CD4-positive, alpha-beta T cell treated with Interleukin-17A for 4 hours (primary cell): ENCODE results near the gene TBX10.
"Not testable (repeated sequence)": the region's sequence is repeated elsewhere in the genome, so short reads cannot be mapped to it uniquely, and the experiment has no call there.

Source experiments
- DNase-seq: peaks from one replicate; pipeline ENCODE4 v3.0.0-alpha.2; 2020; ENCODE audit warnings: mixed read lengths

Gene TBX10

DNA sequence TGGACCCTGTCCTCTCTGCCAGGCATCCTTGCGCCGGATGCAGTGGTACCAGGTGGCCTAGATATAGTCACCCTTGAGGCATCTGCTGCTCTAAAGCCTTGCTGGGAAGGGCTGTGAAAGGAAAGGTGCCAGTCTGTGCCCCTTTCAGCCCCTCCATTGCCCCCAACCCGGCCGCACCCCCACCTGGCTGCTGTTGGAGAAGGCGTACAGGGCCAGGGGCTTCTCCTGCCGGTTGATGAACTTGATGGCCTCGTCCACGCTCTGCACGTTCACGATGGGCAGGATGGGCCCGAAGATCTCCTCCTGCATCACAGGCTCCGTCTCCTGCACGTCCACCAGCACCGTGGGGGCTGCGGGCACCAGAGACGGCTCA is 24.6 kb upstream of the TBX10 start:
- no peak for DNase-seq

GRCh38 chr11:67663532-67664212 is 24.1 kb upstream of the TBX10 start:
- DNase-seq = no peak

DNA sequence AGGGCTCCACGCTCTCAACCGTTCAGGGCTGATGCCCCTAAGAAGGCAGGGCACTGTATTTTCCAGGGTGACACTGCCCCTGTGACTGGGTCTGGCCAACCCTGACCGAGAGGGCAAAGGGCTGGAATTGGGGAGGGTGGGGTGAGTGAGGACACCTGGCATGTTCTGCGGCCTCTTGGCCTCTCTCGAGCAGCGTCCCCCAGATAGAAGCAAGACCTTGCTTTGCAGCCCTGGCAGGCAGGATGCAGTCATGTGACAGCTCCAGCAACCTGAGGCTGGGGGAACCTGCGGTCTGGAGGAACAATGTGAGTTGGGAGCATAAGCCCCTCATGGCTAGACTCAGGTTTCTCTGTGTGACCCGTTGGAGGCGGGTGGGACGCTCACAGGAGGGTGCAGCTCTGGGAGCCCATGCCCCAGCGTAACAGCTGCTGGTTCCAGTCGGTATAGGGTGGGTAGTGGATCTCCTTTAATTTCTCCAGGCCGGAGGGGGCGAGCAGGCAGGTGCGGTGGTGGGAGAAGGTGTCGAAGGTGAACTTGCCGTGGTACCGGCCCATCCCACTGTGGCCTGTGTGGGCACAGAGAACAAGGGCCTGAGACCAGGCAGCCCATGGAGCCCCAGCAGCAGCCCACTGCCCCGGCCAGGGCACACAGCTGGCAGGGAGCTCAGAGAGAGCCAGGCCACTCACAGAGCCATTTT is 23.4 kb upstream of the TBX10 start:
- no peak for DNase-seq

GRCh38 chr11:67662142-67662834 is 22.7 kb upstream of the TBX10 start:
- DNase-seq = no peak

DNA sequence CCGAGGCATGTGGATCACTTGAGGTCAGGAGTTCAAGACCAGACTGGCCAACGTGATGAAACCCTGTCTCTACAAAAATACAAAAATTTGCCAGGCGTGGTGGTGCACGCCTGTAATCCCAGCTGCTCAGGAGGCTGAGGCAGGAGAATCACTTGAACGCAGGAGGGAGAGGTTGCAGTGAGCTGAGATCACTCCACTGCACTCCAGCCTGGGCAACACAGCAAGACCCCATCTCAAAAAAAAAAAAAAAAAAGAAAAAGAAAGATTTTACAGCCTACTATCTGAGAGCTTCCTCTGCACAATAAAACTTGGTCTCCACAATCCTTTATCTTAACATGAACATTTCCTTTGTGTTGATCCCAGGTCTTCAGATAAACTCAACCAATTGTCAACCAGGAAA is 21.2 kb upstream of the TBX10 start:
- not testable (repeated sequence) for DNase-seq

DNA sequence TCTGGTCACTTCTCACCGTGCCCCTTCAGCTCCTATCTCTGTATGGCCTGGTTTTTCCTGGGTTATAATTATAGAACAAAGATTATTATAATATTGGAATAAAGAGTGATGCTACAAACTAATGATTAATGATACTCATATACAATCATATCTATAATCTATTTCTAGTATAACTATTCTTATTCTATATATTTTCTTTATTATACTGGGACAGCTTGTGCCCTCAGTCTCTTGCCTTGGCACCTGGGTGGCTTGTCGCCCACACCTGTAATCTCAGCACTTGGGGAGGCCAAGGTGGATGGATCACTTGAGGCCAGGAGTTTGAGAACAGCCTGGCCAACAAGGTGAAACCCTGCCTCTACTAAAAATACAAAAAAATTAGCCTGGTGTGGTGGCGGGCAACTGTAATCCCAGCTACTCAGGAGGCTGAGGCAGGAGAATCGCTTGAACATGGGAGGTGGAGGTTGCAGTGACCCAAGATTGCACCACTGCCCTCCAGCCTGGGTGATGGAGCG is 20.1 kb upstream of the TBX10 start:
- not testable (repeated sequence) for DNase-seq

GRCh38 chr11:67657300-67657699 is 17.7 kb upstream of the TBX10 start:
- DNase-seq = no peak

GRCh38 chr11:67656278-67656922 is 16.8 kb upstream of the TBX10 start:
- no peak for DNase-seq

- no peak for DNase-seq
Measured at GRCh38 chr11:67654225-67654624, 14.7 kb upstream of the TBX10 start.

DNA sequence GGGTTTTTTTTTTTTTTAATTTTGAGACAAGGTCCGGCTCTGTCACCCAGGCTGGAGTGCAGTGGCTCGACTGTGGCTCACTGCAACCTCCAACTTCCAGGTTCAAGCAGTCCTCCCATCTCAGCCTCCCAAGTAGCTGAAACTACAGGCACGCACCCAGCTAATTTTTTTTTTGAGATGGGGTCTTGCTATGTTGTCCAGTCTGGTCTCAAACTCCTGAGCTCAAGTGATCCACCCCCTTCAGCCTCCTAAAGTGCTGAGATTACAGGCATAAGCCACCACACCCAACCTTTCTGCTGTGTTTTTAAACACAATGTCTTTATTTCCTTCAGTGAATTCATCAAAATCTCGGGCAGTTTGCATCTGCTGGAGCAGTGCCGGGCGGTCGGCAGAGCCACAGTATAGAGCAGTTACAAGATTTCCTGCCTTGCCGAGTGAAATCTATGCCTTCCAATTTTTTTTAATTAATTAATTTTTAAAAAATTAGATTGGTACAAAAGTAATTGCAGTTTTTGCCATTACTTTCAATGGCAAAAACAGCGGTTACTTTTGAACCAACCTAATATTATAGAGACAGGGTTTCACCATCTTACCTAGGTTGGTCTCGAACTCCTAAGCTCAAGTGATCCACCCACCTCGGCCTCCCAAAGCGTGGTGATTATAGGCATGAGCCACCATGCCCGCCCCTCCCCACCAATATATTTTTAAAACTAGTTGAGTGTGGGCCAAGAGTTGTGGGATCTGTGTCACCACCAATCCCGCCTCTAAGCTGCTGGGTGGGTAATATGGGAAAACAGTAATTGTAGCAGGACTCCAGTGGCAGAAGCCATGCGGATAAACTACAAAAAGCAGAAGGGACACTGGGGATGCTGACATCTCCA is 13.6 kb upstream of the TBX10 start:
- DNase-seq = no peak

DNA sequence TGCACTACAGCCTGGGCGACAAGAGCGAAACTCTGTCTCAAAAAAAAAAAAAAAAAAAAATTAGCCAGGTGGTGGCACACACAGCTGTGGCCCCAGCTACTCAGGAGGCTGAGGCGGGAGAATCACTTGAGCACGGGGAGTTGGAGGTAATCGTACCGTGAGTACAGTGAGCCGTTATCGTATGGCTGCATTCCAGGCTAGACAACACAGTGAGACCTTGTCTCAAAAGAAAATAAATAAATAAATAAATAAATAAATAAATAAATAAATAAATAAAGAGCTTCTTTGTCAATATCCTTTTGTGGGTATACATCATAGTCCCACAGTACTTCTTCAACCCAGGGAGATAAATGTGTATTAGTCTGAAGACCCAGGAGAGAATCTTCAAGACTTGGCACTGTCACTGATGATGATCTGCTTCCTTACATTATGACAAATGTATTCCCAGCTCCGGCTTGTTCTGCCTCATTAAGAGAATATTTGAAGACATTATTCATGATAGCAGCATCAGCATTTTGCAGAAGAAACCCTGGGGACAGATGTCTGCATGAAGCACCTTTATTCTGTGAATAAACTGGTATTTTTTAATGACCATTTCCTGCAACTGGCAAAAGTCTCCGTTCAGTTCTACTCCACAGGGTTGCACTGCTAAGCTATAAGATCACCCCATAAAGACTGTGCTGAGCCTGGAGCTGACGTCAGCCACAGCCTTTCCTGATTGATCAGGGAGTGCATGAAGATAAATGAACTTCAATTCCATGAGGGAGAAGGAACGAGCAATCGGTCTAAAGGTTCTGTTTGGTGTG is 12.6 kb upstream of the TBX10 start:
- no peak for DNase-seq

- DNase-seq = no peak
Measured at GRCh38 chr11:67649634-67650510, 10.3 kb upstream of the TBX10 start.

DNA sequence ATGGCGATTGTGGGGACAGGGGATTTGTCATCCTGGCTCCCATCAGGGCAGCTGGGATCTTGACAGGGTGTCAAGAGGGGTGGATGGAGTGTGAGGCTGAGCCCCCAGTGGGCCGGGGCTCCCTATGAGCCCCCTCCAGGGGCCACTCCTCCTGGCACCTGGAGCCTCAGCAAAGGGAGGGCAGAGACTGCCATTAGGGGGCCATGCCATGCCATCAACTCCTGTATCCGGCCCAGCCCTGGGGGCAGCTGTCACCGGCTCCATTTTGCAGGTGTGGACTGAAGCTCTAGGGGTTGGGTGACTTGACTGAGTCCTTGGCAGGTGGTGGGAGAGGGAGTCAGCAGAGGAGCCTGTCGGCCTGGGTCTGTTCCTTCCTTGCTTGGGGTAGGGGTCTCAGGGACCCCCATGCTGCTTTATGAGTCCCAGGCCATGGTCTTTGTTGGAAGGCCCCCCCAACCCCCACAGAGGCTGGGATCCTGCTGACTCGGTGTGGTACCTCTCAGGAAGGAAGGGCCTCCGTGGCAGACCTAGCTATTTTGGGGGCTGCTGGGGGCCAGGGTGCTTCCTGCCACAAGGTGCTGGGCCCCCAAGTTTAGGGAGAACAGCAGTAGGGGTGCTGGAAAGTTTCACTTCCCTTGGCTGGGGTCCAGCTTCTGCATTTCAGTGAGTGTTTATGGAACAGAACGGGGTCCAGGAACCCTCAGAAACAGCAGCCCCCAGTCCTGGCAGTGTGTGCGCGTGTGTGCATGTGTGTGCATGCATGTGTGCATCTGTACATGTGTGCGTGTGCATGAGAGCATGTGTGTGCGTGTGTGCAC is 9.4 kb upstream of the TBX10 start:
- no peak for DNase-seq

GRCh38 chr11:67648140-67648795 is 8.7 kb upstream of the TBX10 start:
- peak; percentile 65 for DNase-seq

DNA sequence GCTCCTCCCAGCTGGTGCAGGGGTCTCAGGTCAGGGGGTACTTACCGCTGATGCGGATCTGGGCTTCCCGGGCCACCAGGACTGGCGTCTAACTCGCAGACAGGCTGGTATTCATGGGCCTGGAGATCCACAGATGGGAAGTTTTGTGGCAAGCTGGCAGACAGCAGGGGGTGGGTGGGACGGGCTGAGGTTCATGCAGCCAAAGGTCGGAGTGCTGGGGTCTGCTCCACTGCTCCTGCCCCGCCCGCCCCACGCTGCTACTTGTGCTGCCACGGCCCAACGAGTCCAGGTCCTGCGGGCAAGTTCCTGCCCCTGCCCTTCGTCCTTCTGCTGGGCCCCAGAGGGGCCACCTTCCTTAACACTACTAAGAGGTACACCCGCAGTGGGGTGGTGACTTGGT is 7.9 kb upstream of the TBX10 start:
- no peak for DNase-seq

GRCh38 chr11:67646535-67647336 is 7.2 kb upstream of the TBX10 start:
- peak; percentile 59 for DNase-seq

DNA sequence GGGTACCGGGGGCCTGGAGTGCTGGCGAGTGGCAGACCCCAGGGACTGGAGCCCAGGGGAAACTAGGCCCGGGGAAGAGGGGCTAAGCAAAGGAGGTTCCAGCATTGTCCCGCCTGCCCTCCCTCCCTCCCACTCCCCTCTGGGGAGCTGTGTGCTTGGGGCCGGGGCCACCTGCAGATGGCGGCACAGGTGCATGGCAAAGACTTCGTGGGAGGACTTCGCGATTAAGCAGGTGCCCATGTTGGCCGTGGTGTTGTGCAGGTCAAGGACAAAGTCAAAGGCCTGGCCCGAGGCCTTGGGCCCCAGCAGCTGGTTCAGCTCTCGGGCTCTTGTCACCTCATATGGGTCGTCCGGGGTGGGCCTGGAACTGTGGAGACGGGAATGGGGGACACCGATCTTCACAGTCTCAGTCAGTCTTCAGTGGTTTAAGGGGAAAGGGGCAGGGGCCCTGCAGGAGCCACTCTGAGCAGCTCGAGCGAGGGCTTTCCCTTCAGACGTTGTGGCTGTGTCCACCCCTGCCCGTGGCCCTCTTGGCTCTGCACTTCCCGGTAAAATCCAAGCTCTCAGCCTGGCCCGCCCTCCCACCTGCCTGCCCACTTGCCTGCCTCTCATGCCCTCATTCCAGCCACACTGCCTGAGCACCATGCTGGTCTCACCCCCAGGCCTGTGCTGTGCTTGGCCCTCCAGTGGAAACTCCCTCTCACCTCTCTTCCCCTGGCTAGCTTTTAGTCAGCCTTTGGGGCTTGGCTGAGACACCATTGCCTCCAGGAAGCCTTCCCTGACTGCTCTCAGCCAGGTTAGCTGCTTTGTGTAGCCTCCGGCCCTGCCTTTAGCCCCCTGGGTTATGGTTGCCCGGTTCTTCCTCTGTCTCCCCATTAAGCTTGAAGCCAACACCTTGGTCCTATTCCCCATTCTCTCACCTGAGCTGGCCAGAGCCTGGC is 6.2 kb upstream of the TBX10 start:
- no peak for DNase-seq
